Omental fat pad (tissue), 4 donors: ENCODE data around the gene SMTNL2. TPM values are rescaled to one million over a fixed set of nuclear protein-coding genes. Genes with fewer than 3 reads are reported as not detected.

ENCODE experiments used
- ATAC-seq: fragments of 150-250 bp; one replicate; pipeline ENCODE4 v1.9.1; 2016; ENCODE audit warnings: mild to moderate bottlenecking, moderate library complexity; ENCODE audit not compliant: low FRiP score
- DNase-seq: peaks from one replicate; pipeline ENCODE4 v3.0.0-alpha.2; 2019; ENCODE audit warnings: low spot score
- total RNA-seq, 4 donors: library from RNA; depleted of rRNA; stranded (reverse); fragments of >200 nt; gene quantifications; one replicate each; pipeline ENCODE4 v1.1.0, GENCODE V29; 2016
- TF ChIP-seq, protein P1 (sequence below), 3 donors: fragments of 450-650 bp; IDR thresholded peaks; one replicate each; pipeline ENCODE4 v1.5.1; 2016 to 2017; ENCODE audit warnings: antibody characterized with exemption in 3 of 3, mild to moderate bottlenecking in 3 of 3, moderate library complexity in 2 of 3

The SMTNL2 gene
- total RNA-seq, 4 donors from 2014 or later = 2.8 to 14.2 (median 8.4) TPM

- ATAC-seq (no peak), DNase-seq (no peak)
- TF ChIP-seq, protein P1, sequence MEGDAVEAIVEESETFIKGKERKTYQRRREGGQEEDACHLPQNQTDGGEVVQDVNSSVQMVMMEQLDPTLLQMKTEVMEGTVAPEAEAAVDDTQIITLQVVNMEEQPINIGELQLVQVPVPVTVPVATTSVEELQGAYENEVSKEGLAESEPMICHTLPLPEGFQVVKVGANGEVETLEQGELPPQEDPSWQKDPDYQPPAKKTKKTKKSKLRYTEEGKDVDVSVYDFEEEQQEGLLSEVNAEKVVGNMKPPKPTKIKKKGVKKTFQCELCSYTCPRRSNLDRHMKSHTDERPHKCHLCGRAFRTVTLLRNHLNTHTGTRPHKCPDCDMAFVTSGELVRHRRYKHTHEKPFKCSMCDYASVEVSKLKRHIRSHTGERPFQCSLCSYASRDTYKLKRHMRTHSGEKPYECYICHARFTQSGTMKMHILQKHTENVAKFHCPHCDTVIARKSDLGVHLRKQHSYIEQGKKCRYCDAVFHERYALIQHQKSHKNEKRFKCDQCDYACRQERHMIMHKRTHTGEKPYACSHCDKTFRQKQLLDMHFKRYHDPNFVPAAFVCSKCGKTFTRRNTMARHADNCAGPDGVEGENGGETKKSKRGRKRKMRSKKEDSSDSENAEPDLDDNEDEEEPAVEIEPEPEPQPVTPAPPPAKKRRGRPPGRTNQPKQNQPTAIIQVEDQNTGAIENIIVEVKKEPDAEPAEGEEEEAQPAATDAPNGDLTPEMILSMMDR (IDR thresholded peaks at IDR 0.05) = no peak
Measured at GRCh38 chr17:4542003-4542725, 42.2 kb upstream of the SMTNL2 start.

- DNase-seq = no peak
- ATAC-seq = no peak
Measured at GRCh38 chr17:4542726-4543191, 41.6 kb upstream of the SMTNL2 start.

DNA sequence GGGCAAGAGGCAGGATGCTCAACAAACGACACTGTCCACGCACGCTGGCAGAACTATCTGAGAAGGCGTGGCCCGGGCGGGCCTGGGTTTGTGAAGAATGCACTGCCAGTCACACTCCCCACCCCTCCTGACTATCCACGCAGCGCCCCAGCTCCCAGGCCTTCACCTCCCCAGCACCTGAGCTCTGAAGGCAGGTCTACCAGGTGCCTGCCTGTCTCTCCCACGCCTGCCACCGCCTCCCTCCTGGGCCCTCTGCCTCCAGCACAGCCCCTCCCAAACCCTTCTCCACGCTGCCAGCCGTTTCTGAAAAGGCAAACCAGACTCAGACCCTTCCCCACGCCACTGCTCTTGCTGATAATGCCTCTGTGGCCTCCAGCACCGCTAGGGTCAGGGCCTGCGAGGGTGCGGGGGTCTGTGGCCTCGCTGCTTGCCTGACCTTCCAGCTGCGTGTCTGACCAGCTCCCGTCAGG is 40.7 kb upstream of the SMTNL2 start:
- DNase-seq (no peak), ATAC-seq (no peak)
- TF ChIP-seq, protein P1 (IDR thresholded peaks at IDR 0.05) = no peak

More at GRCh38 chr17:4542726-4543191, 41.6 kb upstream of the SMTNL2 start:
- TF ChIP-seq, protein P1 (IDR thresholded peaks at IDR 0.05) = no peak

GRCh38 chr17:4544135-4544950 is 40.0 kb upstream of the SMTNL2 start:
- DNase-seq (no peak), ATAC-seq (no peak)
- TF ChIP-seq, protein P1 (IDR thresholded peaks at IDR 0.05) = no peak

GRCh38 chr17:4544951-4545216 is 39.4 kb upstream of the SMTNL2 start:
- TF ChIP-seq, protein P1 (IDR thresholded peaks at IDR 0.05) = no peak

DNA sequence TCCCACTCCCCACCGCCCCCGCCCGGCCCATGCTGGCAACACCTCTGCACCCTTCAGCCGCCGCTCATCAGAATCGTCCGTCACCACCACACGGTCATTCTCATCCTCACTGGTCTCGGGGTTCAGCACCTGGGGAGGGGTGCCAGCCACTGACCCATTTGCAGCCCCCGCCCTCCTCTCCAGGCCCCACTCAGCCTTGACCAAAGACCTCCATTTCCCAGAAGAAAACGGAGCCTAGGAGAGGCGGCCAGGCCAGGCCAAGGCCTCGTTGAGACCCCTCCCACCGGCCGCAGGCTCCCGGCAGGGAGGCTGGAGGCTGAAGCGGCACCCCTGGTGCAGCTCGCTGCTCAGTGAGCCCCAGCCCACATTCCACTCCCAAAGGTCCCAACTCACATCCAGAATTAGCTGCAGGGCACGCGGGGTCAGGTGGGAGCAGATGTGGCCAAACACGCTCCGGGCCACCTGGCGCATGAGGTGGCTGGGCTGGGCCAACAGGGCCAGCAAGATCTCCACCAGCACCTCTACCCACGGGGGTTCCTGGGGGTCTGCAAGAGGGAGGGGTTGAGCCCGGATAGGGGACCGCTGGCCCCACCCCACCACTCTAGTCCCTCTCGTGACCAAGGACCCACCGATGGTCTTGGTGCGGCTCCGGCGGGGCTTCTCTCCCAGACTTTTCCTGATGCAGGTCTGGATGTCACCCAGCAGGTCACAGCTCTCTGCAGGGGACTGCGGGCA is 38.9 kb upstream of the SMTNL2 start:
- TF ChIP-seq, protein P1 (IDR thresholded peaks at IDR 0.05) = no peak
- DNase-seq = no peak

More at GRCh38 chr17:4544951-4545216, 39.4 kb upstream of the SMTNL2 start:
- DNase-seq (no peak), ATAC-seq (no peak)

More for the DNA sequence above, 38.9 kb upstream of the SMTNL2 start:
- no peak for ATAC-seq
